ENCODE results near the gene APOBEC3H. TPM values are rescaled to one million over a fixed set of nuclear protein-coding genes. Genes with fewer than 3 reads are reported as not detected.
"Not testable (repeated sequence)": the region's sequence is repeated elsewhere in the genome, so short reads cannot be mapped to it uniquely, and the experiment has no call there.

The APOBEC3H gene
- total RNA-seq, 1 donor = not detected

GRCh38 chr22:39066442-39067276 is 30.4 kb upstream of the APOBEC3H start:
- not testable (repeated sequence) for H2AFZ ChIP-seq (ENCODE audit: low read length); DNase-seq (ENCODE audit: insufficient read length, low spot score, missing footprints); H3K27ac ChIP-seq (ENCODE audit: low read depth, low read length); H4K20me1 ChIP-seq (ENCODE audit: insufficient read depth, low read length); H3K4me3 ChIP-seq (ENCODE audit: insufficient read depth, low read length); H3K4me1 ChIP-seq (ENCODE audit: insufficient read depth, low read length); H3K4me2 ChIP-seq (ENCODE audit: insufficient read depth, low read length); H3K9me3 ChIP-seq (ENCODE audit: low read depth, low read length); H3K36me3 ChIP-seq (ENCODE audit: insufficient read depth, low read length); H3K79me2 ChIP-seq (ENCODE audit: insufficient read depth, low read length)
- H3K27me3 ChIP-seq (ENCODE audit: insufficient read depth, low read length) = peaks cover 12% of the 10 kb centered on the region

- H3K36me3 ChIP-seq (ENCODE audit: insufficient read depth, low read length) = no peaks in the 10 kb centered on the region
- no peak overlapping the region for H3K27ac ChIP-seq (ENCODE audit: low read depth, low read length)
- peak; percentile 12 for TF ChIP-seq CTCF (IDR thresholded peaks at IDR 0.05; ENCODE audit: extremely low read depth, low read depth, low read length)
- no peaks in the 10 kb centered on the region for H3K79me2 ChIP-seq (ENCODE audit: insufficient read depth, low read length)
- no peak overlapping the region for H3K4me3 ChIP-seq (ENCODE audit: insufficient read depth, low read length)
- no peaks in the 10 kb centered on the region for H4K20me1 ChIP-seq (ENCODE audit: insufficient read depth, low read length)
- no peak for DNase-seq (ENCODE audit: insufficient read length, low spot score, missing footprints)
- no peak overlapping the region for H3K4me2 ChIP-seq (ENCODE audit: insufficient read depth, low read length)
- no peaks in the 10 kb centered on the region for H3K4me1 ChIP-seq (ENCODE audit: insufficient read depth, low read length)
- peaks cover 12% of the 10 kb centered on the region for H3K27me3 ChIP-seq (ENCODE audit: insufficient read depth, low read length)
- H3K9me3 ChIP-seq (ENCODE audit: low read depth, low read length) = no peaks in the 10 kb centered on the region
- no peak overlapping the region for H2AFZ ChIP-seq (ENCODE audit: low read length)
These were observed 28.8 kb upstream of the APOBEC3H start for GRCh38 chr22:39068033-39068785.

- DNase-seq (ENCODE audit: insufficient read length, low spot score, missing footprints) = no peak
- Histone ChIP-seq H3K27ac (ENCODE audit: low read depth, low read length) (no peak overlapping the region), H3K4me2 (ENCODE audit: insufficient read depth, low read length) (no peak overlapping the region), H3K27me3 (ENCODE audit: insufficient read depth, low read length) (peaks cover 12% of the 10 kb centered on the region), H3K36me3 (ENCODE audit: insufficient read depth, low read length) (no peaks in the 10 kb centered on the region), H2AFZ (ENCODE audit: low read length) (no peak overlapping the region), H3K4me1 (ENCODE audit: insufficient read depth, low read length) (no peaks in the 10 kb centered on the region), H4K20me1 (ENCODE audit: insufficient read depth, low read length) (no peaks in the 10 kb centered on the region), H3K9me3 (ENCODE audit: low read depth, low read length) (no peaks in the 10 kb centered on the region), H3K4me3 (ENCODE audit: insufficient read depth, low read length) (no peak overlapping the region), H3K79me2 (ENCODE audit: insufficient read depth, low read length) (no peaks in the 10 kb centered on the region)
- TF ChIP-seq CTCF (IDR thresholded peaks at IDR 0.05; ENCODE audit: extremely low read depth, low read depth, low read length) = no peak
These were observed 26.9 kb upstream of the APOBEC3H start for GRCh38 chr22:39070186-39070585.

- H3K27me3 ChIP-seq (ENCODE audit: insufficient read depth, low read length); H3K4me2 ChIP-seq (ENCODE audit: insufficient read depth, low read length); H3K9me3 ChIP-seq (ENCODE audit: low read depth, low read length); H2AFZ ChIP-seq (ENCODE audit: low read length); H3K27ac ChIP-seq (ENCODE audit: low read depth, low read length); H3K79me2 ChIP-seq (ENCODE audit: insufficient read depth, low read length); H4K20me1 ChIP-seq (ENCODE audit: insufficient read depth, low read length); H3K36me3 ChIP-seq (ENCODE audit: insufficient read depth, low read length); DNase-seq (ENCODE audit: insufficient read length, low spot score, missing footprints); H3K4me3 ChIP-seq (ENCODE audit: insufficient read depth, low read length); H3K4me1 ChIP-seq (ENCODE audit: insufficient read depth, low read length): not testable (repeated sequence)
These were observed 24.5 kb upstream of the APOBEC3H start for GRCh38 chr22:39072581-39072981.

Measured in osteoblast (primary cell).